ENCODE data around the gene ZNF521. TPM values are rescaled to one million over a fixed set of nuclear protein-coding genes. Genes with fewer than 3 reads are reported as not detected.

Gene ZNF521
- total and polyA plus RNA-seq, 4 donors = 0.50 to 3.7 (median 1.5) TPM

DNA sequence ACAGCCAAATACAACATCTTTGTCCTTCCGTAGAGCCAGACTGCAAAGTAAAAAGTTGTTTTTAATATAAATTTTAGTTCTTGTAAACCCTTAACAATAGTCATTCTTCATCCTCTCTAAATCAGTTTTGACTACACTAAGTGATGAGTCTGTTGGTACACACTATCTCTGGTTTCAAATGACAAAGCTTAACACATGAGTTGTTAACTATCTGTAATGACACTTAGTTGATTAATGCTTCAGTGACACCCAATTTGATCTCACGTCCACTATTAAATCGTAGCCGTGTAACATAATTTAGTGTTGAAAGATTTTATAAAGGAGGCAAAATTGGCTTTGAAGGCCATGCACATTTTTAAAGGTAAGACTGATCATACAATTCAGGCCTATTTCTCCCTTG is 181.6 kb downstream of the ZNF521 start:
- WGBS = 82% methylated on average over 4 of the region's 4 CpGs
- TF ChIP-seq, protein P1, sequence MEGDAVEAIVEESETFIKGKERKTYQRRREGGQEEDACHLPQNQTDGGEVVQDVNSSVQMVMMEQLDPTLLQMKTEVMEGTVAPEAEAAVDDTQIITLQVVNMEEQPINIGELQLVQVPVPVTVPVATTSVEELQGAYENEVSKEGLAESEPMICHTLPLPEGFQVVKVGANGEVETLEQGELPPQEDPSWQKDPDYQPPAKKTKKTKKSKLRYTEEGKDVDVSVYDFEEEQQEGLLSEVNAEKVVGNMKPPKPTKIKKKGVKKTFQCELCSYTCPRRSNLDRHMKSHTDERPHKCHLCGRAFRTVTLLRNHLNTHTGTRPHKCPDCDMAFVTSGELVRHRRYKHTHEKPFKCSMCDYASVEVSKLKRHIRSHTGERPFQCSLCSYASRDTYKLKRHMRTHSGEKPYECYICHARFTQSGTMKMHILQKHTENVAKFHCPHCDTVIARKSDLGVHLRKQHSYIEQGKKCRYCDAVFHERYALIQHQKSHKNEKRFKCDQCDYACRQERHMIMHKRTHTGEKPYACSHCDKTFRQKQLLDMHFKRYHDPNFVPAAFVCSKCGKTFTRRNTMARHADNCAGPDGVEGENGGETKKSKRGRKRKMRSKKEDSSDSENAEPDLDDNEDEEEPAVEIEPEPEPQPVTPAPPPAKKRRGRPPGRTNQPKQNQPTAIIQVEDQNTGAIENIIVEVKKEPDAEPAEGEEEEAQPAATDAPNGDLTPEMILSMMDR (IDR thresholded peaks at IDR 0.05; ENCODE audit: low read depth, low read length, missing input control) = no peak
- TF ChIP-seq HNF4G (IDR thresholded peaks at IDR 0.05) = no peak
- TF ChIP-seq TAF1 (conservative IDR thresholded peaks at IDR 0.05) = no peak
- no peak for TF ChIP-seq GABPA (IDR thresholded peaks at IDR 0.05 in 1 of 2, conservative IDR thresholded peaks at IDR 0.05 in 1 of 2)
- TF ChIP-seq, protein P2, sequence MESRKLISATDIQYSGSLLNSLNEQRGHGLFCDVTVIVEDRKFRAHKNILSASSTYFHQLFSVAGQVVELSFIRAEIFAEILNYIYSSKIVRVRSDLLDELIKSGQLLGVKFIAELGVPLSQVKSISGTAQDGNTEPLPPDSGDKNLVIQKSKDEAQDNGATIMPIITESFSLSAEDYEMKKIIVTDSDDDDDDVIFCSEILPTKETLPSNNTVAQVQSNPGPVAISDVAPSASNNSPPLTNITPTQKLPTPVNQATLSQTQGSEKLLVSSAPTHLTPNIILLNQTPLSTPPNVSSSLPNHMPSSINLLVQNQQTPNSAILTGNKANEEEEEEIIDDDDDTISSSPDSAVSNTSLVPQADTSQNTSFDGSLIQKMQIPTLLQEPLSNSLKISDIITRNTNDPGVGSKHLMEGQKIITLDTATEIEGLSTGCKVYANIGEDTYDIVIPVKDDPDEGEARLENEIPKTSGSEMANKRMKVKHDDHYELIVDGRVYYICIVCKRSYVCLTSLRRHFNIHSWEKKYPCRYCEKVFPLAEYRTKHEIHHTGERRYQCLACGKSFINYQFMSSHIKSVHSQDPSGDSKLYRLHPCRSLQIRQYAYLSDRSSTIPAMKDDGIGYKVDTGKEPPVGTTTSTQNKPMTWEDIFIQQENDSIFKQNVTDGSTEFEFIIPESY (IDR thresholded peaks at IDR 0.05) = no peak
- TF ChIP-seq, protein P3, sequence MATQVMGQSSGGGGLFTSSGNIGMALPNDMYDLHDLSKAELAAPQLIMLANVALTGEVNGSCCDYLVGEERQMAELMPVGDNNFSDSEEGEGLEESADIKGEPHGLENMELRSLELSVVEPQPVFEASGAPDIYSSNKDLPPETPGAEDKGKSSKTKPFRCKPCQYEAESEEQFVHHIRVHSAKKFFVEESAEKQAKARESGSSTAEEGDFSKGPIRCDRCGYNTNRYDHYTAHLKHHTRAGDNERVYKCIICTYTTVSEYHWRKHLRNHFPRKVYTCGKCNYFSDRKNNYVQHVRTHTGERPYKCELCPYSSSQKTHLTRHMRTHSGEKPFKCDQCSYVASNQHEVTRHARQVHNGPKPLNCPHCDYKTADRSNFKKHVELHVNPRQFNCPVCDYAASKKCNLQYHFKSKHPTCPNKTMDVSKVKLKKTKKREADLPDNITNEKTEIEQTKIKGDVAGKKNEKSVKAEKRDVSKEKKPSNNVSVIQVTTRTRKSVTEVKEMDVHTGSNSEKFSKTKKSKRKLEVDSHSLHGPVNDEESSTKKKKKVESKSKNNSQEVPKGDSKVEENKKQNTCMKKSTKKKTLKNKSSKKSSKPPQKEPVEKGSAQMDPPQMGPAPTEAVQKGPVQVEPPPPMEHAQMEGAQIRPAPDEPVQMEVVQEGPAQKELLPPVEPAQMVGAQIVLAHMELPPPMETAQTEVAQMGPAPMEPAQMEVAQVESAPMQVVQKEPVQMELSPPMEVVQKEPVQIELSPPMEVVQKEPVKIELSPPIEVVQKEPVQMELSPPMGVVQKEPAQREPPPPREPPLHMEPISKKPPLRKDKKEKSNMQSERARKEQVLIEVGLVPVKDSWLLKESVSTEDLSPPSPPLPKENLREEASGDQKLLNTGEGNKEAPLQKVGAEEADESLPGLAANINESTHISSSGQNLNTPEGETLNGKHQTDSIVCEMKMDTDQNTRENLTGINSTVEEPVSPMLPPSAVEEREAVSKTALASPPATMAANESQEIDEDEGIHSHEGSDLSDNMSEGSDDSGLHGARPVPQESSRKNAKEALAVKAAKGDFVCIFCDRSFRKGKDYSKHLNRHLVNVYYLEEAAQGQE (IDR thresholded peaks at IDR 0.05) = no peak
- TF ChIP-seq RXRA (IDR thresholded peaks at IDR 0.05) = no peak
- H3K4me3 ChIP-seq (ENCODE audit: low read depth in 1 of 3, low read length in 3 of 3) = no peak overlapping the region
- no peaks in the 10 kb centered on the region for H3K27me3 ChIP-seq (ENCODE audit: control insufficient read depth in 4 of 4, insufficient read depth in 4 of 4, low read length in 3 of 4)
- H3K27ac ChIP-seq (ENCODE audit: low read depth in 1 of 2, low read length in 2 of 2) = no peak overlapping the region
- no peaks in the 10 kb centered on the region for H3K4me1 ChIP-seq (ENCODE audit: control insufficient read depth in 4 of 4, insufficient read depth in 4 of 4, low read length in 3 of 4)
- no peak for DNase-seq (ENCODE audit: low spot score)
- H3K9ac ChIP-seq (ENCODE audit: low read depth in 1 of 2, low read length in 2 of 2) = no peak overlapping the region
- H3K9me3 ChIP-seq (ENCODE audit: control insufficient read depth in 4 of 4, low read length in 3 of 4) = no peaks in the 10 kb centered on the region
- no peaks in the 10 kb centered on the region for H3K36me3 ChIP-seq (ENCODE audit: control insufficient read depth in 4 of 4, insufficient read depth in 3 of 4, low read depth in 1 of 4, low read length in 3 of 4)

DNA sequence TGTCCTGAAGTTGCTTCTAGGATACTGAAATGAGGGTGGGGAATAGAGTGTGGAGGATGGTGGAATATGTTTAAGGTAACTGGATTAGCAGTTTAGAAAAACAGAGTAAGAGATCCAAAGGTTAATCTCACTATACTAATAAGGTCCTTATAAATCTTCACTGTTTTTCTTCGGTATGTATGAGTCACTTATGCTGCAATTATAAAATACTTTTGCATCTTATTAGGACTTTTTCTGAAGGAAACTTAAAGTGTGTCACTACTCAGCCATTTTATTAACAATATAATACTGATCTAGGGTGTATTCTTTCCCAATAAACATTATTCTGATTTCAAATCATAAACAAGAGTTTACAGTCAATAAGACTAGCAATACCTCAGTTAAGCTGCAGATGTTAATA is 182.3 kb downstream of the ZNF521 start:
- H3K9ac ChIP-seq (ENCODE audit: low read depth in 1 of 2, low read length in 2 of 2) = no peak overlapping the region
- TF ChIP-seq TAF1 (conservative IDR thresholded peaks at IDR 0.05) = no peak
- TF ChIP-seq, protein P1 (IDR thresholded peaks at IDR 0.05; ENCODE audit: low read depth, low read length, missing input control) = no peak
- no peak for TF ChIP-seq HNF4G (IDR thresholded peaks at IDR 0.05)
- no peak for TF ChIP-seq RXRA (IDR thresholded peaks at IDR 0.05)
- TF ChIP-seq, protein P3 (IDR thresholded peaks at IDR 0.05) = no peak
- TF ChIP-seq, protein P4, sequence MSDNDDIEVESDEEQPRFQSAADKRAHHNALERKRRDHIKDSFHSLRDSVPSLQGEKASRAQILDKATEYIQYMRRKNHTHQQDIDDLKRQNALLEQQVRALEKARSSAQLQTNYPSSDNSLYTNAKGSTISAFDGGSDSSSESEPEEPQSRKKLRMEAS (IDR thresholded peaks at IDR 0.05) = no peak
- no peak for TF ChIP-seq FOXA1 (IDR thresholded peaks at IDR 0.05)
- TF ChIP-seq EGR1 (IDR thresholded peaks at IDR 0.05; ENCODE audit: low read depth in 2 of 2) = no peak
- no peak for TF ChIP-seq RAD21 (IDR thresholded peaks at IDR 0.05)
- no peak for TF ChIP-seq SP1 (IDR thresholded peaks at IDR 0.05)
- TF ChIP-seq YY1 (IDR thresholded peaks at IDR 0.05) = no peak
- TF ChIP-seq, protein P2 (IDR thresholded peaks at IDR 0.05) = no peak
- no peaks in the 10 kb centered on the region for H3K36me3 ChIP-seq (ENCODE audit: control insufficient read depth in 4 of 4, insufficient read depth in 3 of 4, low read depth in 1 of 4, low read length in 3 of 4)
- H3K9me3 ChIP-seq (ENCODE audit: control insufficient read depth in 4 of 4, low read length in 3 of 4) = no peaks in the 10 kb centered on the region
- H3K27ac ChIP-seq (ENCODE audit: low read depth in 1 of 2, low read length in 2 of 2) = no peak overlapping the region
- H3K4me1 ChIP-seq (ENCODE audit: control insufficient read depth in 4 of 4, insufficient read depth in 4 of 4, low read length in 3 of 4) = no peaks in the 10 kb centered on the region
- no peak overlapping the region for H3K4me3 ChIP-seq (ENCODE audit: low read depth in 1 of 3, low read length in 3 of 3)
- DNase-seq (ENCODE audit: low spot score) = no peak
- 78% methylated on average over 1 of the region's 1 CpG for WGBS
- H3K27me3 ChIP-seq (ENCODE audit: control insufficient read depth in 4 of 4, insufficient read depth in 4 of 4, low read length in 3 of 4) = no peaks in the 10 kb centered on the region
